SKM-1 treated with dmso at 0.1 percent for 144 hours (cell line): ENCODE measurements around the gene ITPR2.
"Not testable (repeated sequence)": the region's sequence is repeated elsewhere in the genome, so short reads cannot be mapped to it uniquely, and the experiment has no call there.

ENCODE experiments used
- DNase-seq: peaks from one replicate; lab custom pipeline; 2025; ENCODE audit not compliant: unreplicated experiment; lab: John Stamatoyannopoulos, UW

The ITPR2 gene

GRCh38 chr12:26533211-26533610, 299.8 kb downstream of the ITPR2 start:
- DNase-seq: no peak

GRCh38 chr12:26530461-26530860, 302.5 kb downstream of the ITPR2 start:
- DNase-seq: no peak

GRCh38 chr12:26528943-26529342, 304.1 kb downstream of the ITPR2 start:
- DNase-seq: no peak

- no peak for DNase-seq
Measured at GRCh38 chr12:26527682-26528081, 305.3 kb downstream of the ITPR2 start.

GRCh38 chr12:26524862-26525465, 308.0 kb downstream of the ITPR2 start:
- no peak for DNase-seq

GRCh38 chr12:26523708-26524150, 309.3 kb downstream of the ITPR2 start:
- DNase-seq: peak; percentile 23

GRCh38 chr12:26520869-26521268, 312.1 kb downstream of the ITPR2 start:
- DNase-seq: no peak

- DNase-seq: no peak
Measured at GRCh38 chr12:26520109-26520508, 312.9 kb downstream of the ITPR2 start.

GRCh38 chr12:26519462-26519861, 313.5 kb downstream of the ITPR2 start:
- DNase-seq: no peak

- DNase-seq: not testable (repeated sequence)
Measured at GRCh38 chr12:26517320-26517719, 315.7 kb downstream of the ITPR2 start.

- DNase-seq: no peak
Measured at GRCh38 chr12:26514364-26514763, 318.6 kb downstream of the ITPR2 start.

GRCh38 chr12:26513363-26514043, 319.5 kb downstream of the ITPR2 start:
- no peak for DNase-seq

GRCh38 chr12:26512213-26512612, 320.8 kb downstream of the ITPR2 start:
- DNase-seq: no peak

GRCh38 chr12:26510354-26510674, 322.7 kb downstream of the ITPR2 start:
- DNase-seq: no peak

- no peak for DNase-seq
Measured at GRCh38 chr12:26507613-26508012, 325.4 kb downstream of the ITPR2 start.

- DNase-seq: no peak
Measured at GRCh38 chr12:26499979-26500640, 332.9 kb downstream of the ITPR2 start.

- no peak for DNase-seq
Measured at GRCh38 chr12:26496170-26496569, 336.8 kb downstream of the ITPR2 start.

- no peak for DNase-seq
Measured at GRCh38 chr12:26493656-26494055, 339.3 kb downstream of the ITPR2 start.

- DNase-seq: no peak
Measured at GRCh38 chr12:26492406-26492805, 340.6 kb downstream of the ITPR2 start.

- DNase-seq: no peak
Measured at GRCh38 chr12:26489908-26490307, 343.1 kb downstream of the ITPR2 start.

GRCh38 chr12:26488351-26488750, 344.6 kb downstream of the ITPR2 start:
- DNase-seq: no peak

GRCh38 chr12:26473291-26473690, 359.7 kb downstream of the ITPR2 start:
- DNase-seq: peak; percentile 78
